HepG2 (cell line): ENCODE results near the gene GJE1. TPM values are rescaled to one million over a fixed set of nuclear protein-coding genes. Genes with fewer than 3 reads are reported as not detected.
"Not testable (repeated sequence)": the region's sequence is repeated elsewhere in the genome, so short reads cannot be mapped to it uniquely, and the experiment has no call there.

Experiments used
- ATAC-seq: fragments of 200-7000 bp; cut with Tn5 transposase; 3 replicates; pipeline ENCODE4 v1.9.1; 2020; ENCODE audit warnings: mild to moderate bottlenecking, moderate library complexity
- BruUV-seq: library from RNA; stranded (reverse); fragments of 400-500 nt; replicated peaks from 2 replicates; lab custom pipeline; 2021; lab: Mats Ljungman, UMichigan
- CTCF ChIA-PET: fragments of 300-600 bp; formaldehyde crosslinking; extraction: SDS; loops from one replicate; lab custom pipeline; 2021; ENCODE audit warnings: low total read pairs, inconsistent platforms, low intra/inter-chr PET ratio; lab: Yijun Ruan, JAX
- POLR2A ChIA-PET: fragments of 350-600 bp; sonication (Branson Sonifier 250); formaldehyde crosslinking; loops from one replicate; lab custom pipeline; 2020; ENCODE audit warnings: antibody characterized with exemption, inconsistent platforms; lab: Yijun Ruan, JAX
- DNase-seq: peaks from one replicate; pipeline ENCODE4 v3.0.0-alpha.2; 2015; ENCODE audit warnings: low spot score
- FAIRE-seq: peaks from 3 replicates; lab custom pipeline; 2011; peaks lifted over from hg19 to GRCh38; lab: Jason Lieb, UNC
- H2AFZ ChIP-seq: one replicate; pipeline ENCODE4 v1.6.1; 2011; ENCODE audit warnings: low read length, inconsistent platforms
- H3K27ac ChIP-seq: fragments of 300-600 bp; 3 replicates; pipeline ENCODE4 v1.8.0; 2011; ENCODE audit warnings: mixed run types, mild to moderate bottlenecking, mixed read lengths, low read length, inconsistent platforms; ENCODE audit not compliant: insufficient read depth; ENCODE audit errors: extremely low read length
- H3K27me3 ChIP-seq, 2 experiments: fragments of 200-600 bp in 1 of 2; 2 replicates in 1 of 2; 3 replicates in 1 of 2; pipeline versions ENCODE4 v1.6.0 to v1.8.0; 2011; ENCODE audit warnings: low read length in 2 of 2, mild to moderate bottlenecking in 2 of 2, moderate library complexity in 2 of 2, inconsistent platforms in 1 of 2; ENCODE audit not compliant: insufficient read depth in 2 of 2, control insufficient read depth in 1 of 2
- H3K36me3 ChIP-seq, 2 experiments: fragments of 200-600 bp in 1 of 2; replicated peaks in 1 of 2; 2 replicates in 1 of 2; 3 replicates in 1 of 2; pipeline versions ENCODE4 v1.5.1 to v1.8.0; 2011; ENCODE audit warnings: low read length in 2 of 2, inconsistent platforms in 1 of 2; ENCODE audit not compliant: insufficient read depth in 2 of 2, control insufficient read depth in 1 of 2
- H3K4me1 ChIP-seq: 2 replicates; pipeline ENCODE4 v1.5.1; 2012; ENCODE audit warnings: low read length, inconsistent platforms; ENCODE audit not compliant: insufficient read depth
- H3K4me2 ChIP-seq: 2 replicates; pipeline ENCODE4 v1.6.0; 2011; ENCODE audit warnings: low read depth, low read length, inconsistent platforms
- H3K4me3 ChIP-seq, 3 experiments: fragments of 200-600 bp in 1 of 3; sonication (generic), shearing (Covaris generic) in 1 of 3; replicated peaks in 1 of 3; 2 replicates each; pipeline ENCODE4 v1.5.1; 2011 to 2016; ENCODE audit warnings: low read length in 3 of 3, inconsistent platforms in 2 of 3, low read depth in 2 of 3, mild to moderate bottlenecking in 2 of 3, control low read depth in 1 of 3, mixed read lengths in 1 of 3; ENCODE audit not compliant: insufficient read depth in 1 of 3
- H3K79me2 ChIP-seq: one replicate; pipeline ENCODE4 v1.6.1; 2011; ENCODE audit warnings: low read length, inconsistent platforms; ENCODE audit not compliant: insufficient read depth
- H3K9ac ChIP-seq: 2 replicates; pipeline ENCODE4 v1.6.0; 2011; ENCODE audit warnings: mild to moderate bottlenecking, low read depth, low read length, inconsistent platforms; ENCODE audit not compliant: insufficient read depth
- H3K9me3 ChIP-seq: 2 replicates; pipeline ENCODE4 v1.5.1; 2012; ENCODE audit warnings: mild to moderate bottlenecking, low read length
- H4K20me1 ChIP-seq: 2 replicates; pipeline ENCODE4 v1.6.0; 2011; ENCODE audit warnings: inconsistent platforms, mild to moderate bottlenecking, low read length, moderate library complexity; ENCODE audit not compliant: insufficient read depth
- WGBS: methylation state at CpG from one replicate; pipeline ENCODE4 v1.1.6; 2017; ENCODE audit warnings: low lambda C conversion rate; 5-methylcytosine and 5-hydroxymethylcytosine counted together
- in situ Hi-C: cut with HindIII; loops from 2 replicates; pipeline ENCODE4 v1.10.0; 2017; ENCODE audit warnings: low pct_unique_long_range_greater_than_20kb; ENCODE audit not compliant: extremely low pct_ligation_motif_present
- intact Hi-C: fragments of 100-400 bp; cut with micrococcal nuclease; formaldehyde crosslinking; loops from one replicate; pipeline ENCODE4 v1.10.0; 2022; ENCODE audit not compliant: unreplicated experiment
- polyA plus RNA-seq, 8 experiments: library from polyadenylated mRNA; depleted of rRNA in 3 of 8; stranded (reverse) in 7 of 8; unstranded in 1 of 8; fragments of >200 nt; fragmentation: Illumina TruSeq in 4 of 8; extraction: Trizol in 4 of 8; gene quantifications; 2 replicates each; pipeline versions ENCODE4 v1.2.1 to v1.2.3, GENCODE V29; 2011 to 2016; ENCODE audit warnings: low read depth in 4 of 8, missing spikeins in 1 of 8, mixed read lengths in 1 of 8; ENCODE audit not compliant: insufficient read depth in 1 of 8
- total RNA-seq, 5 experiments: library from RNA; depleted of rRNA; stranded (reverse); fragments of >200 nt; fragmentation: Illumina TruSeq; extraction: Trizol; gene quantifications; 2 replicates each; pipeline ENCODE4 v1.2.3, GENCODE V29; 2016; ENCODE audit warnings: low read depth in 1 of 5

Gene GJE1
- total and polyA plus RNA-seq, 2 of the 13 experiments (the other 11 are each of a cell fraction or from before 2014, with no cell fraction given): not detected

DNA sequence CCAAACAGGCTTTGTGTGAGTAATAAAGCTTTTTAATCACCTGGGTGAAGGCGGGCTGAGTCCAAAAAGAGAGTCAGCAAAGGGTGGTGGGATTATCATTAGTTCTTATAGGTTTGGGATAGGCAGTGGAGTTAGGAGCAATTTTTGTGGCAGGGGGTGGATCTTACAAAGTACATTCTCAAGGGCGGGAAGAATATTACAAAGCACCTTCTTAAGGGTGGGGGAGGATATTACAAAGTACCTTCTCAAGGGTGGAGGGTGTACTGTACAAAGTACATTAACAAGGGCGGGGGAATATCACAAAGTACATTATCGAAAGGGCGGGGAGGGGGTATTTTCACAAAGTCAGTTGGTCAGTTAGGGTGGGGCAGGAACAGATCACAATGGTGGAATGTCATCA lies 27.9 kb upstream of the GJE1 start:
- H3K27me3 ChIP-seq, ATAC-seq, CTCF ChIA-PET, H3K79me2 ChIP-seq, H3K4me2 ChIP-seq, POLR2A ChIA-PET, H3K4me1 ChIP-seq, DNase-seq, H3K4me3 ChIP-seq, H3K36me3 ChIP-seq, H3K9me3 ChIP-seq, H3K9ac ChIP-seq, FAIRE-seq, H3K27ac ChIP-seq, H2AFZ ChIP-seq, H4K20me1 ChIP-seq, intact Hi-C loops, BruUV-seq: not testable (repeated sequence)
- WGBS: 21% methylated on average over 5 of the region's 5 CpGs
- in situ Hi-C loops: loop anchor here (5.0 kb wide), 1 partner anchor 423 kb away; no protein-coding TSS in a partner anchor

- H2AFZ ChIP-seq, H3K4me1 ChIP-seq, H3K4me3 ChIP-seq, DNase-seq, H3K9me3 ChIP-seq, H3K9ac ChIP-seq, intact Hi-C loops, H3K4me2 ChIP-seq, BruUV-seq, H3K27me3 ChIP-seq, H3K27ac ChIP-seq, ATAC-seq, H3K36me3 ChIP-seq, FAIRE-seq, POLR2A ChIA-PET, H4K20me1 ChIP-seq, H3K79me2 ChIP-seq: not testable (repeated sequence)
- in situ Hi-C loops: loop anchor here (10.0 kb wide), 1 partner anchor 126 kb away; no protein-coding TSS in a partner anchor
- CTCF ChIA-PET: interaction anchor here (3.9 kb wide), 1 partner anchor 121 kb away, joined by 30 read pairs; no protein-coding TSS in a partner anchor
- WGBS: 26% methylated on average over 9 of the region's 9 CpGs
These were observed 21.9 kb upstream of the GJE1 start for GRCh38 chr6:142110820-142111219.
